HG03575 (cell line): ENCODE data around the gene CDKN1A.
"Not testable (repeated sequence)": the region's sequence is repeated elsewhere in the genome, so short reads cannot be mapped to it uniquely, and the experiment has no call there.

Source experiments
- ATAC-seq: cut with Tn5 transposase; IDR thresholded peaks from one replicate; pipeline ENCODE4 v1.9.1; 2021; ENCODE audit not compliant: unreplicated experiment, insufficient number of reproducible peaks, low FRiP score; ENCODE audit errors: extremely low read depth

The CDKN1A gene

GRCh38 chr6:36651659-36652379, 26.7 kb upstream of the CDKN1A start:
- ATAC-seq = no peak

GRCh38 chr6:36654469-36654868, 24.0 kb upstream of the CDKN1A start:
- ATAC-seq = not testable (repeated sequence)

GRCh38 chr6:36655085-36655724, 23.3 kb upstream of the CDKN1A start:
- no peak for ATAC-seq

GRCh38 chr6:36656441-36656840, 22.1 kb upstream of the CDKN1A start:
- ATAC-seq = no peak

- ATAC-seq = no peak
These were observed 21.2 kb upstream of the CDKN1A start for GRCh38 chr6:36657271-36657670.

- no peak for ATAC-seq
These were observed 20.5 kb upstream of the CDKN1A start for GRCh38 chr6:36657942-36658544.

GRCh38 chr6:36659271-36659670, 19.2 kb upstream of the CDKN1A start:
- no peak for ATAC-seq

- ATAC-seq = no peak
These were observed 17.6 kb upstream of the CDKN1A start for GRCh38 chr6:36660771-36661471.

GRCh38 chr6:36662380-36662779, 16.1 kb upstream of the CDKN1A start:
- no peak for ATAC-seq

- ATAC-seq = no peak
These were observed 15.7 kb upstream of the CDKN1A start for GRCh38 chr6:36662827-36663256.

- no peak for ATAC-seq
These were observed 14.7 kb upstream of the CDKN1A start for GRCh38 chr6:36663504-36664446.

GRCh38 chr6:36665180-36665579, 13.3 kb upstream of the CDKN1A start:
- ATAC-seq = no peak

GRCh38 chr6:36666287-36666686, 12.2 kb upstream of the CDKN1A start:
- ATAC-seq = no peak

- ATAC-seq = no peak
These were observed 11.5 kb upstream of the CDKN1A start for GRCh38 chr6:36666826-36667591.

GRCh38 chr6:36668591-36668990, 9.9 kb upstream of the CDKN1A start:
- ATAC-seq = no peak

- ATAC-seq = no peak
These were observed 9.5 kb upstream of the CDKN1A start for GRCh38 chr6:36669002-36669401.

GRCh38 chr6:36670271-36670670, 8.2 kb upstream of the CDKN1A start:
- ATAC-seq = no peak
